Measurements from ENCODE around the gene TMPRSS15. TPM values are rescaled to one million over a fixed set of nuclear protein-coding genes. Genes with fewer than 3 reads are reported as not detected.

TMPRSS15 gene
- total and polyA plus RNA-seq, 7 donors: not detected

- Histone ChIP-seq H3K4me1 (no peaks in the 10 kb centered on the region), H3K27ac (no peak overlapping the region), H3K4me3 (no peak overlapping the region), H3K27me3 (no peaks in the 10 kb centered on the region), H3K36me3 (no peaks in the 10 kb centered on the region), H3K9me3 (no peaks in the 10 kb centered on the region)
- intact Hi-C loops (cut with DNase I): no loop called here
- no peak for DNase-seq
- no peak for TF ChIP-seq POLR2AphosphoS5 (IDR thresholded peaks at IDR 0.05)
- no peak for TF ChIP-seq CTCF (IDR thresholded peaks at IDR 0.05)
- TF ChIP-seq EP300 (IDR thresholded peaks at IDR 0.05): no peak
- TF ChIP-seq POLR2A (IDR thresholded peaks at IDR 0.05): no peak
- 0% methylated on average over 1 of the region's 1 CpG for WGBS, 2 donors
Observed at GRCh38 chr21:18382141-18382540, 21.4 kb downstream of the TMPRSS15 start.

GRCh38 chr21:18373606-18374005 lies 30.0 kb downstream of the TMPRSS15 start:
- no peaks in the 10 kb centered on the region for H3K4me1 ChIP-seq
- intact Hi-C loops (cut with DNase I): no loop called here
- H3K27ac ChIP-seq: no peak overlapping the region
- H3K36me3 ChIP-seq: no peaks in the 10 kb centered on the region
- no peaks in the 10 kb centered on the region for H3K27me3 ChIP-seq
- H3K4me3 ChIP-seq: no peak overlapping the region
- DNase-seq: no peak
- H3K9me3 ChIP-seq: no peaks in the 10 kb centered on the region
- TF ChIP-seq POLR2A (IDR thresholded peaks at IDR 0.05) (no peak), CTCF (IDR thresholded peaks at IDR 0.05) (no peak), POLR2AphosphoS5 (IDR thresholded peaks at IDR 0.05) (no peak), EP300 (IDR thresholded peaks at IDR 0.05) (no peak)

GRCh38 chr21:18370301-18370700 lies 33.3 kb downstream of the TMPRSS15 start:
- Histone ChIP-seq H3K4me1 (no peaks in the 10 kb centered on the region), H3K27me3 (no peaks in the 10 kb centered on the region), H3K36me3 (no peaks in the 10 kb centered on the region), H3K4me3 (no peak overlapping the region), H3K9me3 (no peaks in the 10 kb centered on the region), H3K27ac (no peak overlapping the region)
- intact Hi-C loops (cut with DNase I): no loop called here
- DNase-seq: no peak
- 74 to 82% methylated on average over 1 of the region's 1 CpG for WGBS, 2 donors
- TF ChIP-seq EP300 (IDR thresholded peaks at IDR 0.05): no peak
- TF ChIP-seq CTCF (IDR thresholded peaks at IDR 0.05): no peak
- TF ChIP-seq POLR2AphosphoS5 (IDR thresholded peaks at IDR 0.05): no peak

GRCh38 chr21:18369115-18369514 lies 34.5 kb downstream of the TMPRSS15 start:
- no peak for DNase-seq
- Histone ChIP-seq H3K27ac (no peak overlapping the region), H3K4me3 (no peak overlapping the region), H3K27me3 (no peaks in the 10 kb centered on the region), H3K4me1 (no peaks in the 10 kb centered on the region), H3K36me3 (no peaks in the 10 kb centered on the region), H3K9me3 (no peaks in the 10 kb centered on the region)
- TF ChIP-seq POLR2AphosphoS5 (IDR thresholded peaks at IDR 0.05) (no peak), CTCF (IDR thresholded peaks at IDR 0.05) (no peak), EP300 (IDR thresholded peaks at IDR 0.05) (no peak), POLR2A (IDR thresholded peaks at IDR 0.05) (no peak)
- intact Hi-C loops (cut with DNase I): no loop called here
- WGBS, 2 donors: 16 to 36% methylated on average over 4 of the region's 4 CpGs

- DNase-seq: no peak
- intact Hi-C loops (cut with DNase I): no loop called here
Observed at GRCh38 chr21:18368205-18368604, 35.4 kb downstream of the TMPRSS15 start.

More at GRCh38 chr21:18368205-18368604, 35.4 kb downstream of the TMPRSS15 start:
- no peak overlapping the region for H3K27ac ChIP-seq
- no peaks in the 10 kb centered on the region for H3K27me3 ChIP-seq
- no peak overlapping the region for H3K4me3 ChIP-seq
- H3K4me1 ChIP-seq: no peaks in the 10 kb centered on the region
- 57 to 74% methylated on average over 6 of the region's 6 CpGs for WGBS, 2 donors
- TF ChIP-seq POLR2AphosphoS5 (IDR thresholded peaks at IDR 0.05): no peak
- no peak for TF ChIP-seq EP300 (IDR thresholded peaks at IDR 0.05)
- no peak for TF ChIP-seq POLR2A (IDR thresholded peaks at IDR 0.05)
- TF ChIP-seq CTCF (IDR thresholded peaks at IDR 0.05): no peak
- H3K9me3 ChIP-seq: no peaks in the 10 kb centered on the region
- no peaks in the 10 kb centered on the region for H3K36me3 ChIP-seq

Measured in sigmoid colon (tissue), 7 donors.